NT2/D1 (cell line): ENCODE results near the gene TEKT3.

Experiments
- SUZ12 ChIP-seq: IDR thresholded peaks from 2 replicates; pipeline ENCODE4 v1.6.1; 2011; ENCODE audit not compliant: insufficient read length, insufficient read depth; ENCODE audit errors: extremely low read depth
- YY1 ChIP-seq: IDR thresholded peaks from 2 replicates; pipeline ENCODE4 v1.6.1; 2011; ENCODE audit not compliant: insufficient read length, insufficient read depth

- TF ChIP-seq YY1 (no peak), SUZ12 (no peak)
These were observed 63.0 kb downstream of the TEKT3 start for GRCh38 chr17:15278380-15278779.
